HepG2 (cell line): Measurements from ENCODE around the gene PIM3. TPM values are rescaled to one million over a fixed set of nuclear protein-coding genes. Genes with fewer than 3 reads are reported as not detected.
A peak's percentile ranks its signal among the peaks of the same experiment; 100 is the strongest.

Source experiments
- ATAC-seq: fragments of 200-7000 bp; cut with Tn5 transposase; 3 replicates; pipeline ENCODE4 v1.9.1; 2020; ENCODE audit warnings: mild to moderate bottlenecking, moderate library complexity
- BruUV-seq: library from RNA; stranded (reverse); fragments of 400-500 nt; replicated peaks from 2 replicates; lab custom pipeline; 2021; lab: Mats Ljungman, UMichigan
- CTCF ChIA-PET: fragments of 300-600 bp; formaldehyde crosslinking; extraction: SDS; loops from one replicate; lab custom pipeline; 2021; ENCODE audit warnings: low total read pairs, inconsistent platforms, low intra/inter-chr PET ratio; lab: Yijun Ruan, JAX
- POLR2A ChIA-PET: fragments of 350-600 bp; sonication (Branson Sonifier 250); formaldehyde crosslinking; loops from one replicate; lab custom pipeline; 2020; ENCODE audit warnings: antibody characterized with exemption, inconsistent platforms; lab: Yijun Ruan, JAX
- DNase-seq: peaks from one replicate; pipeline ENCODE4 v3.0.0-alpha.2; 2015; ENCODE audit warnings: low spot score
- FAIRE-seq: peaks from 3 replicates; lab custom pipeline; 2011; peaks lifted over from hg19 to GRCh38; lab: Jason Lieb, UNC
- H2AFZ ChIP-seq: one replicate; pipeline ENCODE4 v1.6.1; 2011; ENCODE audit warnings: low read length, inconsistent platforms
- H3K27ac ChIP-seq: fragments of 300-600 bp; 3 replicates; pipeline ENCODE4 v1.8.0; 2011; ENCODE audit warnings: mixed run types, mild to moderate bottlenecking, mixed read lengths, low read length, inconsistent platforms; ENCODE audit not compliant: insufficient read depth; ENCODE audit errors: extremely low read length
- H3K27me3 ChIP-seq, 2 experiments: fragments of 200-600 bp in 1 of 2; 2 replicates in 1 of 2; 3 replicates in 1 of 2; pipeline versions ENCODE4 v1.6.0 to v1.8.0; 2011; ENCODE audit warnings: low read length in 2 of 2, mild to moderate bottlenecking in 2 of 2, moderate library complexity in 2 of 2, inconsistent platforms in 1 of 2; ENCODE audit not compliant: insufficient read depth in 2 of 2, control insufficient read depth in 1 of 2
- H3K36me3 ChIP-seq, 2 experiments: fragments of 200-600 bp in 1 of 2; replicated peaks in 1 of 2; 2 replicates in 1 of 2; 3 replicates in 1 of 2; pipeline versions ENCODE4 v1.5.1 to v1.8.0; 2011; ENCODE audit warnings: low read length in 2 of 2, inconsistent platforms in 1 of 2; ENCODE audit not compliant: insufficient read depth in 2 of 2, control insufficient read depth in 1 of 2
- H3K4me1 ChIP-seq: 2 replicates; pipeline ENCODE4 v1.5.1; 2012; ENCODE audit warnings: low read length, inconsistent platforms; ENCODE audit not compliant: insufficient read depth
- H3K4me2 ChIP-seq: 2 replicates; pipeline ENCODE4 v1.6.0; 2011; ENCODE audit warnings: low read depth, low read length, inconsistent platforms
- H3K4me3 ChIP-seq, 3 experiments: fragments of 200-600 bp in 1 of 3; sonication (generic), shearing (Covaris generic) in 1 of 3; replicated peaks in 1 of 3; 2 replicates each; pipeline ENCODE4 v1.5.1; 2011 to 2016; ENCODE audit warnings: low read length in 3 of 3, inconsistent platforms in 2 of 3, low read depth in 2 of 3, mild to moderate bottlenecking in 2 of 3, control low read depth in 1 of 3, mixed read lengths in 1 of 3; ENCODE audit not compliant: insufficient read depth in 1 of 3
- H3K79me2 ChIP-seq: one replicate; pipeline ENCODE4 v1.6.1; 2011; ENCODE audit warnings: low read length, inconsistent platforms; ENCODE audit not compliant: insufficient read depth
- H3K9ac ChIP-seq: 2 replicates; pipeline ENCODE4 v1.6.0; 2011; ENCODE audit warnings: mild to moderate bottlenecking, low read depth, low read length, inconsistent platforms; ENCODE audit not compliant: insufficient read depth
- H3K9me3 ChIP-seq: 2 replicates; pipeline ENCODE4 v1.5.1; 2012; ENCODE audit warnings: mild to moderate bottlenecking, low read length
- H4K20me1 ChIP-seq: 2 replicates; pipeline ENCODE4 v1.6.0; 2011; ENCODE audit warnings: inconsistent platforms, mild to moderate bottlenecking, low read length, moderate library complexity; ENCODE audit not compliant: insufficient read depth
- KLF9 ChIP-seq: IDR thresholded peaks from 2 replicates; pipeline ENCODE4 v1.6.1; 2016; ENCODE audit warnings: low read depth
- MXD1 ChIP-seq: sonication (generic); formaldehyde crosslinking; IDR thresholded peaks from 2 replicates; pipeline ENCODE4 v1.4.0; 2020; ENCODE audit warnings: mild to moderate bottlenecking, missing genetic modification reagents
- NR1H2 ChIP-seq: sonication (generic); formaldehyde crosslinking; IDR thresholded peaks from 2 replicates; pipeline ENCODE4 v1.8.1; 2022; ENCODE audit warnings: low read depth, missing genetic modification reagents, borderline replicate concordance
- ZNF414 ChIP-seq: sonication (generic); formaldehyde crosslinking; IDR thresholded peaks from 2 replicates; pipeline ENCODE4 v1.5.0; 2020; ENCODE audit warnings: missing genetic modification reagents
- ZNF468 ChIP-seq: sonication (generic); formaldehyde crosslinking; IDR thresholded peaks from 2 replicates; pipeline ENCODE4 v1.8.0; 2022; ENCODE audit warnings: mild to moderate bottlenecking, moderate library complexity, missing genetic modification reagents
- ZNF547 ChIP-seq: sonication (generic); formaldehyde crosslinking; IDR thresholded peaks from 2 replicates; pipeline ENCODE4 v1.5.1; 2020; ENCODE audit warnings: mild to moderate bottlenecking, missing genetic modification reagents
- WGBS: methylation state at CpG from one replicate; pipeline ENCODE4 v1.1.6; 2017; ENCODE audit warnings: low lambda C conversion rate; 5-methylcytosine and 5-hydroxymethylcytosine counted together
- in situ Hi-C: cut with HindIII; loops from 2 replicates; pipeline ENCODE4 v1.10.0; 2017; ENCODE audit warnings: low pct_unique_long_range_greater_than_20kb; ENCODE audit not compliant: extremely low pct_ligation_motif_present
- intact Hi-C: fragments of 100-400 bp; cut with micrococcal nuclease; formaldehyde crosslinking; loops from one replicate; pipeline ENCODE4 v1.10.0; 2022; ENCODE audit not compliant: unreplicated experiment
- polyA plus RNA-seq, 8 experiments: library from polyadenylated mRNA; depleted of rRNA in 3 of 8; stranded (reverse) in 7 of 8; unstranded in 1 of 8; fragments of >200 nt; fragmentation: Illumina TruSeq in 4 of 8; extraction: Trizol in 4 of 8; gene quantifications; 2 replicates each; pipeline versions ENCODE4 v1.2.1 to v1.2.3, GENCODE V29; 2011 to 2016; ENCODE audit warnings: low read depth in 4 of 8, missing spikeins in 1 of 8, mixed read lengths in 1 of 8; ENCODE audit not compliant: insufficient read depth in 1 of 8
- total RNA-seq, 5 experiments: library from RNA; depleted of rRNA; stranded (reverse); fragments of >200 nt; fragmentation: Illumina TruSeq; extraction: Trizol; gene quantifications; 2 replicates each; pipeline ENCODE4 v1.2.3, GENCODE V29; 2016; ENCODE audit warnings: low read depth in 1 of 5
- TF ChIP-seq, protein P1 (sequence below): sonication (generic); formaldehyde crosslinking; IDR thresholded peaks from 2 replicates; pipeline ENCODE4 v1.4.0; 2020; ENCODE audit warnings: mild to moderate bottlenecking, missing genetic modification reagents, borderline replicate concordance
- TF ChIP-seq, protein P2 (sequence below): sonication (generic); formaldehyde crosslinking; IDR thresholded peaks from 2 replicates; pipeline ENCODE4 v1.5.0; 2020; ENCODE audit warnings: missing genetic modification reagents

The PIM3 gene
- total and polyA plus RNA-seq, 2 of the 13 experiments (the other 11 are each of a cell fraction or from before 2014, with no cell fraction given), result 21.6 to 31.2 TPM

- Histone ChIP-seq H3K36me3 (peaks cover 0 to 5% of the 10 kb centered on the region in 2 experiments; a peak in 2 of 5 replicates), H3K9me3 (no peaks in the 10 kb centered on the region), H3K79me2 (peaks cover 17% of the 10 kb centered on the region), H3K4me1 (peaks cover 78% of the 10 kb centered on the region), H2AFZ (no peak overlapping the region), H3K9ac (no peak overlapping the region), H3K4me2 (no peak overlapping the region), H3K4me3 (no peak overlapping the region), H3K27ac (no peak overlapping the region), H3K27me3 (no peaks in the 10 kb centered on the region; a peak in 1 of 5 replicates), H4K20me1 (peaks cover 8% of the 10 kb centered on the region; the same call in 1 of the 2 replicates)
- DNase-seq (no peak), FAIRE-seq (no peak), ATAC-seq (no peak)
- ChIA-PET CTCF (no interaction called here), POLR2A (interaction anchor here (12.9 to 18.6 kb wide), 3 partner anchors 6 to 22 kb away, joined by 283 to 722 read pairs (median 722); partner anchors contain the start of gene PIM3)
- in situ Hi-C loops (no loop called here), intact Hi-C loops (no loop called here)
- no TSS peak for BruUV-seq
- WGBS, result 94% methylated on average over 15 of the region's 20 CpGs
- TF ChIP-seq ZNF414 (no peak), ZNF547 (CRISPR knock-in tag) (no peak), KLF9 (CRISPR knock-in tag) (no peak), ZNF468 (no peak), MXD1 (CRISPR knock-in tag) (0 out of 2 replicates have a peak, but pooled peaks have one; percentile 40), NR1H2 (CRISPR knock-in tag) (no peak)
- TF ChIP-seq, protein P1, sequence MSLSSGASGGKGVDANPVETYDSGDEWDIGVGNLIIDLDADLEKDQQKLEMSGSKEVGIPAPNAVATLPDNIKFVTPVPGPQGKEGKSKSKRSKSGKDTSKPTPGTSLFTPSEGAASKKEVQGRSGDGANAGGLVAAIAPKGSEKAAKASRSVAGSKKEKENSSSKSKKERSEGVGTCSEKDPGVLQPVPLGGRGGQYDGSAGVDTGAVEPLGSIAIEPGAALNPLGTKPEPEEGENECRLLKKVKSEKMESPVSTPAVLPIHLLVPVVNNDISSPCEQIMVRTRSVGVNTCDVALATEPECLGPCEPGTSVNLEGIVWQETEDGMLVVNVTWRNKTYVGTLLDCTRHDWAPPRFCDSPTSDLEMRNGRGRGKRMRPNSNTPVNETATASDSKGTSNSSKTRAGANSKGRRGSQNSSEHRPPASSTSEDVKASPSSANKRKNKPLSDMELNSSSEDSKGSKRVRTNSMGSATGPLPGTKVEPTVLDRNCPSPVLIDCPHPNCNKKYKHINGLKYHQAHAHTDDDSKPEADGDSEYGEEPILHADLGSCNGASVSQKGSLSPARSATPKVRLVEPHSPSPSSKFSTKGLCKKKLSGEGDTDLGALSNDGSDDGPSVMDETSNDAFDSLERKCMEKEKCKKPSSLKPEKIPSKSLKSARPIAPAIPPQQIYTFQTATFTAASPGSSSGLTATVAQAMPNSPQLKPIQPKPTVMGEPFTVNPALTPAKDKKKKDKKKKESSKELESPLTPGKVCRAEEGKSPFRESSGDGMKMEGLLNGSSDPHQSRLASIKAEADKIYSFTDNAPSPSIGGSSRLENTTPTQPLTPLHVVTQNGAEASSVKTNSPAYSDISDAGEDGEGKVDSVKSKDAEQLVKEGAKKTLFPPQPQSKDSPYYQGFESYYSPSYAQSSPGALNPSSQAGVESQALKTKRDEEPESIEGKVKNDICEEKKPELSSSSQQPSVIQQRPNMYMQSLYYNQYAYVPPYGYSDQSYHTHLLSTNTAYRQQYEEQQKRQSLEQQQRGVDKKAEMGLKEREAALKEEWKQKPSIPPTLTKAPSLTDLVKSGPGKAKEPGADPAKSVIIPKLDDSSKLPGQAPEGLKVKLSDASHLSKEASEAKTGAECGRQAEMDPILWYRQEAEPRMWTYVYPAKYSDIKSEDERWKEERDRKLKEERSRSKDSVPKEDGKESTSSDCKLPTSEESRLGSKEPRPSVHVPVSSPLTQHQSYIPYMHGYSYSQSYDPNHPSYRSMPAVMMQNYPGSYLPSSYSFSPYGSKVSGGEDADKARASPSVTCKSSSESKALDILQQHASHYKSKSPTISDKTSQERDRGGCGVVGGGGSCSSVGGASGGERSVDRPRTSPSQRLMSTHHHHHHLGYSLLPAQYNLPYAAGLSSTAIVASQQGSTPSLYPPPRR (CRISPR knock-in tag), result no peak
- TF ChIP-seq, protein P2, sequence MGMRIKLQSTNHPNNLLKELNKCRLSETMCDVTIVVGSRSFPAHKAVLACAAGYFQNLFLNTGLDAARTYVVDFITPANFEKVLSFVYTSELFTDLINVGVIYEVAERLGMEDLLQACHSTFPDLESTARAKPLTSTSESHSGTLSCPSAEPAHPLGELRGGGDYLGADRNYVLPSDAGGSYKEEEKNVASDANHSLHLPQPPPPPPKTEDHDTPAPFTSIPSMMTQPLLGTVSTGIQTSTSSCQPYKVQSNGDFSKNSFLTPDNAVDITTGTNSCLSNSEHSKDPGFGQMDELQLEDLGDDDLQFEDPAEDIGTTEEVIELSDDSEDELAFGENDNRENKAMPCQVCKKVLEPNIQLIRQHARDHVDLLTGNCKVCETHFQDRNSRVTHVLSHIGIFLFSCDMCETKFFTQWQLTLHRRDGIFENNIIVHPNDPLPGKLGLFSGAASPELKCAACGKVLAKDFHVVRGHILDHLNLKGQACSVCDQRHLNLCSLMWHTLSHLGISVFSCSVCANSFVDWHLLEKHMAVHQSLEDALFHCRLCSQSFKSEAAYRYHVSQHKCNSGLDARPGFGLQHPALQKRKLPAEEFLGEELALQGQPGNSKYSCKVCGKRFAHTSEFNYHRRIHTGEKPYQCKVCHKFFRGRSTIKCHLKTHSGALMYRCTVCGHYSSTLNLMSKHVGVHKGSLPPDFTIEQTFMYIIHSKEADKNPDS, result no peak
These were observed 3.4 kb upstream of the PIM3 start for GRCh38 chr22:49956914-49957825.
